Pons (tissue), 1 donor: ENCODE results near the gene GRWD1.

ENCODE experiments used
- DNase-seq: peaks from one replicate; pipeline ENCODE4 v3.0.0-alpha.2; 2016; ENCODE audit warnings: low spot score

GRWD1 gene

DNA sequence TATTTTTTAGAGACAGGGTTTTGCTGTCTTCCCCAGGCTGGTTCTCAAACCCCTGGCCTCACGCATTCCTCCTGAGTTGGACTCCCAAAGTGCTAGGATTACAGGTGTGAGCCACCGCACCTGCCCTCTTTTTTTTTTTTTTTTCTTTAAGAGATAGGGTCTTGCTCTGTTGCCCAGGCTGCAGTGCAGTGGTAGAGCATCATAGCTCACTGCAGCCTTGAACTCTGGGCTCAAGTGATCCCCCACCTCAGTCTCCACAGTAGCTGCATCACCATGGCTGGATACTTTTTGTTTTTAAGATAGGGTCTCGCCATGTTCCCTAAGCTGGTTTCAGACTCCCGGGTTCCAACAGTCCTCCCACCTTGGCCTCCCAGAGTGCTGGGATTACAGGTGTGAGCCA, 11.1 kb downstream of the GRWD1 start:
- no peak for DNase-seq

DNA sequence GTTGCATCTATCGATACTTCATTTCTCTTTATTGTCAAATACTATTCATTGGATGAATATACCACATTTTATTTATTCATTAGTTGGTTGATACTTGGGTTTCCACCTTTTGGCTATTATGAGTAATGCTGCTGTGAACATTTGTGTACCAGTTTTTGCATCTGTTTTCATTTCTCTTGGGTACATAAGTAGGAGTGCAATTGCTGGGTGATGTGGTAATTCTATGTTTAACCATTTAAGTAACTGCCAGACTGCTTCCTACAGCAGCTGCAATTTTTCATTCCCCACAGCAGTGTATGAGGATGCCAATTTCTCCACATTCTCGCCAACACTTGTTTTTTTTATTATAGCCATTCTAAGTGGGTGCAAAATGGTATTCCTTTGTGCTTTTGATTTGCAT, 12.2 kb downstream of the GRWD1 start:
- no peak for DNase-seq

- no peak for DNase-seq
Measured at GRCh38 chr19:48461651-48461981, 15.8 kb downstream of the GRWD1 start.

- DNase-seq, result no peak
Measured at GRCh38 chr19:48461982-48462655, 16.3 kb downstream of the GRWD1 start.

GRCh38 chr19:48465215-48465614, 19.4 kb downstream of the GRWD1 start:
- DNase-seq, result no peak

- no peak for DNase-seq
Measured at GRCh38 chr19:48466561-48467325, 21.0 kb downstream of the GRWD1 start.

GRCh38 chr19:48468772-48469288, 23.0 kb downstream of the GRWD1 start:
- peak; percentile 100 for DNase-seq

GRCh38 chr19:48469289-48469881, 23.6 kb downstream of the GRWD1 start, which contains the start of gene CYTH2:
Gene CYTH2 (plus strand): TSS chr19:48469369. CDS start chr19:48469508, 139 bp downstream.
- DNase-seq, result peak; percentile 66

GRCh38 chr19:48469934-48470680, 24.3 kb downstream of the GRWD1 start:
- no peak for DNase-seq

- DNase-seq, result no peak
Measured at GRCh38 chr19:48470856-48471255, 25.1 kb downstream of the GRWD1 start.

DNA sequence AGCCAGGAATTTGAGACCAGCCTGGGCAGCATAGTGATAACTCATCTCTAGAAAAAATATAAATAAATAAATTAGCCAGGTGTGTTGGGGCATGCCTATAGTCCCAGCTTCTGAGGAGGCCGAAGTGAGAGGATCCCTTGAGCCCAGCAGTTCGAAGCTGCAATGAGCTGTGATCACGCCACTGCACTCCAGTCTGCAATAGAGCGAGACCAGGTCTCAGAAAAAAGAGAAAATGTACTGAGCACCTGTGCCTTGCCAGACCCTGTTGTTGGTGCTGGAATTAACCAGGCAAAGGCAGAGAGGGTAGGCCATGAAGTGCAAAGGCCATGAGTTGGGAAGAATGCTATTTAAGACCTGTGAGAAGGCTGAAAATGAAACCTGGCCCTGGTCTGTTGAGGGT, 26.1 kb downstream of the GRWD1 start:
- DNase-seq, result no peak

- DNase-seq, result no peak
Measured at GRCh38 chr19:48473161-48473966, 27.6 kb downstream of the GRWD1 start.

DNA sequence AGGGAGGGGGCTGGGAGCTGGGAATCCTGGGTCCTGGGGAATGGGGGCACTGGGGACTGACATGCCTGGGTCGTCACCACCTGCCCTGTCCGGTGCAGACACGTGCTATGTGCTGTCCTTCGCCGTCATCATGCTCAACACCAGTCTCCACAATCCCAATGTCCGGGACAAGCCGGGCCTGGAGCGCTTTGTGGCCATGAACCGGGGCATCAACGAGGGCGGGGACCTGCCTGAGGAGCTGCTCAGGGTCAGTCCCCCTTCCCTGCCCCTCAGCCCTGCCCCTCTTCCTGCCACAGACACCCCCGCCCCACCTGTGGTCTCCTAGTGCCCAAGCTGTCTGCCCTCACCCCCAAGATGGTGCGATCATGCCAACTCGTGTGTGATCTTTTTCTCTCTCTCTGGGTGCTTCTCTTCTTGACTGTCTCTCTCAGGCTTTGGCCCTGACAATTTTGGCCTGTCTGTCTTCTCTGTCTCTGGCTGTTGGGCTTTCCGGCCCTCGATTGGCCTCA, 28.4 kb downstream of the GRWD1 start:
- no peak for DNase-seq

DNA sequence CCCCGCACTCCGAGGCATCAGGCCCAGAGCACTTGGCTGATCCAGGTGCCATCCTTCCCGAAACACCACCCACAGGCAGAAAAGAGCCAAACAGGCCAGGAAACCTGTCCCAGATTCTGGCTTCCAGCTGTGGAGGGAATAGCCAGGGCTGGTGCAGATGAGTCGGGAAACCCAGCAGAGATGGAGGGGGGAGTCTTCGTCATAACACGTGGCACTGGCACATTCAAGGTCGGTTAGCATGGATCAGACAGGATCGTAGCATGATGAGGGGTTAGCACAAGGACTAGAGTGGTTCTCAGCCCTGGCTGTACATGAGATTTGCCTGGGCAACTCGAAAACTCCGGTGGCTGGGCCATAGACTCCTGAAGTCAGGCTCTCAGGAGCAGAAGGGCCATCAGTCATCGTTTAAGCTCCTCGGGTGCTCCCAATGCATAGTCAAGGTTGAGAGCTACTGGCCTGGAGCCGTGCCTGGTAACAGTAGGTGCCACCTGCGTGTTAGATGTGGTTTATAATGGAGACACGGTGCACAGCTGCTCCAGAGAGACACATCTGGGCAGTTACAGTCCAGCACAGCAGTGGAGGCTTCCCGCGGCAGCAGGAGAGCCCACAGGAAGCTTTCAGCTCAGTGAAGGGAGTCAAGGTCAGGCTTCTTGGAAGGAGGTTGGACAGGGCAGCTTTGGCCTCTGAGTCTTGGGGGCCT, 29.7 kb downstream of the GRWD1 start:
- DNase-seq, result no peak

DNA sequence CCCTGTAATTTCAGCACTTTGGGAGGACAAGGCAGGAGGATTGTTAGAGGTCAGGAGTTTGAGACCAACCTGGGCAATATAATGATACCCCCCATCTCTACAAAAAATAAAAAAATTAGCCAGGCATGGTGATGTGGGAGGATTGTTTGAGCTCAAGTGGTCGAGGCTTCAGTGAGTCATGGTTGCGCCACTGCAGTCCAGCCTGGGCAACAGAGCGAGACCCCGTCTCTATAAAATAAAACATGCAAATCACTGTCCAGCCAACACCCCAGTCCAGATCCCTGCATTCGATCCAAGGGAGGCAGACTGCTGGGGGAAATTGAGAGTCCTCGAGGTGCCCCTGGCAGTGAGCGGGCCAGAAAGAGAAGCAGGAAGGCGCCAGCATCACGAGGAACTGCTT, 30.4 kb downstream of the GRWD1 start:
- no peak for DNase-seq

GRCh38 chr19:48477067-48477685, 31.4 kb downstream of the GRWD1 start:
- no peak for DNase-seq

- DNase-seq, result no peak
Measured at GRCh38 chr19:48477698-48478338, 32.0 kb downstream of the GRWD1 start.

DNA sequence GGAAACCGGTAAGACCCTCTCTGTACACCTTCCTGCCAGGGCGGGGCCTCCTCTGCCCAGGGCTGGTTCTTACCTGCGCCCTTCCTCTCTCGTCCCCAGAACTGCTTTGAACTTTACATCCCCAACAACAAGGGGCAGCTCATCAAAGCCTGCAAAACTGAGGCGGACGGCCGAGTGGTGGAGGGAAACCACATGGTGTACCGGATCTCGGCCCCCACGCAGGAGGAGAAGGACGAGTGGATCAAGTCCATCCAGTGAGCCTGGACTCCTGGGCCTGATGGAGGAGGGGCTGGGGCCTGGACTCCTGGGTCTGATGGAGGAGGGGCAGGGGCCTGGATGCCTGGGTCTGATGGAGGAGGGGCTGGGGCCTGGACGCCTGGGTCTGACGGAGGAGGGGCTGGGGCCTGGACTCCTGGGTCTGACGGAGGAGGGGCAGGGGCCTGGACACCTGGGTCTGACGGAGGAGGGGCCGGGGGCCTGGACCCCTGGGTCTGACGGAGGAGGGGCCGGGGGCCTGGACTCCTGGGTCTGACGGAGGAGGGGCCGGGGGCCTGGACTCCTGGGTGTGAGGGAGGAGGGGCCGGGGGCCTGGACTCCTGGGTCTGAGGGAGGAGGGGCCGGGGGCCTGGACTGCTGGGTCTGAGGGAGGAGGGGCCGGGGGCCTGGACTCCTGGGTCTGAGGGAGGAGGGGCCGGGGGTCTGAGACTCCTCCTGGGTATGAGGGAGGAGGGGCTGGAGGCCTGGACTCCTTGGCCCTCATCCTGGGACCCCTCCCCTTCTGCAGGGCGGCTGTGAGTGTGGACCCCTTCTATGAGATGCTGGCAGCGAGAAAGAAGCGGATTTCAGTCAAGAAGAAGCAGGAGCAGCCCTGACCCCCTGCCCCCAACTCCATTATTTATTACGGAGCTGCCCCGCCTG, 32.8 kb downstream of the GRWD1 start:
- DNase-seq, result no peak

DNA sequence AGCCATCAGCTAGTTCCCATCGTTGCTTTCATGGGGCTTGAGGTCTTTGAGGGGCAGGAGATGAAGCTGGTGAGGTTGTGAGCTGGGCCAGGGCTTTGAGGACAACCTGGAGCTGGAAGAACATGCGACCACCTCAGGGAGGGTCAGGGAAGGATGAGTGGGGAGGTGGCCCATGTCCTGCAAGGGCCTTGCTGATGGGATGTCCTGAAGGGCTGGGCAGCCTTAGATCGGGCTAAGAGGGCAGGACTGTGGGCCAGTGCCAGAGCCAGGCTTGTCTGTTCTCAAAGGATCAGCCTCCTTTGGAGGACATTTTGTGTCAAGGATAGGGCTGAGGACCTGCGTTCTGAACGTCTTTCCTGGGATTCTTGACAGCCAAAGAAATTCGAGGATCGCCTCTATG, 33.9 kb downstream of the GRWD1 start:
- no peak for DNase-seq
